ENCODE measurements around the gene C2orf80. TPM values are rescaled to one million over a fixed set of nuclear protein-coding genes. Genes with fewer than 3 reads are reported as not detected.
"Not testable (repeated sequence)": the region's sequence is repeated elsewhere in the genome, so short reads cannot be mapped to it uniquely, and the experiment has no call there.

C2orf80 gene
- total RNA-seq, 2 donors from 2014 or later: 0.55 TPM; not detected in 1

DNA sequence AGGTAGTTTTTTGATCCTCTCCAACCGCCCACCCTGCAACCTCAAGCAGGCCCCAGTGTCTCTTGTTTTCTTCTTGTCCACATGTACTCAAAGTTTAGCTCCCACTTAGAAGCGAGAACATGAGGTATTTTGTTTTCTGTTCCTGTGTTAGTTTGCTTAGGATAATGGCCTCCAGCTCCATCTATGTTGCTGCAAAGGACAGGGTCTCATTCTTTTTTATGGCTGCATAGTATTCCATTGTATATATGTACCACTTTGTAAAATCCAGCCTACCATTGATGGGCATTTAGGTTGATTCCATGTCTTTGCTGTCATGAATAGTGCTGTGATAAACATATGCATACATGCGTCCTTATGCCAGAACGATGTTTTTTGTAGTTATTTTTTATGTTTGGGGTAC, 62.7 kb downstream of the C2orf80 start:
- no peaks in the 10 kb centered on the region for H3K36me3 Mint-ChIP-seq (ENCODE audit: low read depth)
- TF ChIP-seq, protein P1, sequence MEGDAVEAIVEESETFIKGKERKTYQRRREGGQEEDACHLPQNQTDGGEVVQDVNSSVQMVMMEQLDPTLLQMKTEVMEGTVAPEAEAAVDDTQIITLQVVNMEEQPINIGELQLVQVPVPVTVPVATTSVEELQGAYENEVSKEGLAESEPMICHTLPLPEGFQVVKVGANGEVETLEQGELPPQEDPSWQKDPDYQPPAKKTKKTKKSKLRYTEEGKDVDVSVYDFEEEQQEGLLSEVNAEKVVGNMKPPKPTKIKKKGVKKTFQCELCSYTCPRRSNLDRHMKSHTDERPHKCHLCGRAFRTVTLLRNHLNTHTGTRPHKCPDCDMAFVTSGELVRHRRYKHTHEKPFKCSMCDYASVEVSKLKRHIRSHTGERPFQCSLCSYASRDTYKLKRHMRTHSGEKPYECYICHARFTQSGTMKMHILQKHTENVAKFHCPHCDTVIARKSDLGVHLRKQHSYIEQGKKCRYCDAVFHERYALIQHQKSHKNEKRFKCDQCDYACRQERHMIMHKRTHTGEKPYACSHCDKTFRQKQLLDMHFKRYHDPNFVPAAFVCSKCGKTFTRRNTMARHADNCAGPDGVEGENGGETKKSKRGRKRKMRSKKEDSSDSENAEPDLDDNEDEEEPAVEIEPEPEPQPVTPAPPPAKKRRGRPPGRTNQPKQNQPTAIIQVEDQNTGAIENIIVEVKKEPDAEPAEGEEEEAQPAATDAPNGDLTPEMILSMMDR (conservative IDR thresholded peaks at IDR 0.05): no peak
- peaks cover 13% of the 10 kb centered on the region for H3K4me1 Mint-ChIP-seq
- Histone ChIP-seq H3K4me3 (ENCODE audit: low read length) (no peak overlapping the region), H3K27me3 (ENCODE audit: control insufficient read depth, insufficient read depth, low read length, poor library complexity, severe bottlenecking) (no peaks in the 10 kb centered on the region), H3K4me1 (ENCODE audit: control insufficient read depth, insufficient read depth, low read length) (no peaks in the 10 kb centered on the region), H3K9me3 (ENCODE audit: control insufficient read depth, low read length) (no peaks in the 10 kb centered on the region), H3K36me3 (ENCODE audit: control insufficient read depth, insufficient read depth, low read length) (no peaks in the 10 kb centered on the region), H3K27ac (ENCODE audit: low read depth, low read length) (no peak overlapping the region), H3K9ac (ENCODE audit: extremely low read depth, low read length, poor library complexity, severe bottlenecking) (no peak overlapping the region)
- no peak for DNase-seq
- 92 to 96% methylated on average over 2 to 4 of the region's 4 CpGs for WGBS, 2 experiments (ENCODE audit: insufficient coverage in 1 of 2, insufficient read length in 1 of 2)
- no peaks in the 10 kb centered on the region for H3K27me3 Mint-ChIP-seq (ENCODE audit: insufficient read depth)
- no peak overlapping the region for H3K27ac Mint-ChIP-seq
- no peaks in the 10 kb centered on the region for H3K9me3 Mint-ChIP-seq
- no peak overlapping the region for H3K4me3 Mint-ChIP-seq

DNA sequence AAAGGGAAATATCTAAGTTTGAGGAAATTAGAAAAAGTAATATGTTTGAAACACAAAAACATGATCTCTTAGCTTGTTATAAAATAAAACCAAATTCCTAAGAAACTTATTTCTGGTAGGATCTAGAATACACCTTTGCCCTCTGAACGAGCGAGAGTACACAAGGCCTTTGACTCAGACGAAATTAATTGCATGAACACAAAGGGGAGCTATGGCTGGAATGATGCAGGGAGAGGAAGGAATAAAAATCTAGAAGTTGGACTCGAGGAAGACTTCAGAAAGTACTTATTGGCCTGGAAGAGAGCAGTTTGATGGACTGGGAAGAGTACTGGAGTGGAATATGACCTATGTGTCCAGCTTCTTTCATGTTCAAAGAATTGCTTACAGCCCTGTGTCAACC, 64.6 kb downstream of the C2orf80 start:
- Histone ChIP-seq H3K27ac (ENCODE audit: low read depth, low read length) (no peak overlapping the region), H3K9me3 (ENCODE audit: control insufficient read depth, low read length) (no peaks in the 10 kb centered on the region), H3K27me3 (ENCODE audit: control insufficient read depth, insufficient read depth, low read length, poor library complexity, severe bottlenecking) (no peaks in the 10 kb centered on the region), H3K4me1 (ENCODE audit: control insufficient read depth, insufficient read depth, low read length) (no peaks in the 10 kb centered on the region), H3K9ac (ENCODE audit: extremely low read depth, low read length, poor library complexity, severe bottlenecking) (no peak overlapping the region), H3K36me3 (ENCODE audit: control insufficient read depth, insufficient read depth, low read length) (no peaks in the 10 kb centered on the region), H3K4me3 (ENCODE audit: low read length) (no peak overlapping the region)
- peaks cover 7% of the 10 kb centered on the region for H3K4me1 Mint-ChIP-seq
- H3K27me3 Mint-ChIP-seq (ENCODE audit: insufficient read depth): no peaks in the 10 kb centered on the region
- no peaks in the 10 kb centered on the region for H3K9me3 Mint-ChIP-seq
- no peak overlapping the region for H3K4me3 Mint-ChIP-seq
- no peaks in the 10 kb centered on the region for H3K36me3 Mint-ChIP-seq (ENCODE audit: low read depth)
- no peak for DNase-seq
- WGBS, 2 experiments (ENCODE audit: insufficient coverage in 1 of 2, insufficient read length in 1 of 2): 92 to 93% methylated on average over 4 of the region's 4 CpGs
- H3K27ac Mint-ChIP-seq: no peak overlapping the region
- TF ChIP-seq, protein P1 (conservative IDR thresholded peaks at IDR 0.05): no peak

DNA sequence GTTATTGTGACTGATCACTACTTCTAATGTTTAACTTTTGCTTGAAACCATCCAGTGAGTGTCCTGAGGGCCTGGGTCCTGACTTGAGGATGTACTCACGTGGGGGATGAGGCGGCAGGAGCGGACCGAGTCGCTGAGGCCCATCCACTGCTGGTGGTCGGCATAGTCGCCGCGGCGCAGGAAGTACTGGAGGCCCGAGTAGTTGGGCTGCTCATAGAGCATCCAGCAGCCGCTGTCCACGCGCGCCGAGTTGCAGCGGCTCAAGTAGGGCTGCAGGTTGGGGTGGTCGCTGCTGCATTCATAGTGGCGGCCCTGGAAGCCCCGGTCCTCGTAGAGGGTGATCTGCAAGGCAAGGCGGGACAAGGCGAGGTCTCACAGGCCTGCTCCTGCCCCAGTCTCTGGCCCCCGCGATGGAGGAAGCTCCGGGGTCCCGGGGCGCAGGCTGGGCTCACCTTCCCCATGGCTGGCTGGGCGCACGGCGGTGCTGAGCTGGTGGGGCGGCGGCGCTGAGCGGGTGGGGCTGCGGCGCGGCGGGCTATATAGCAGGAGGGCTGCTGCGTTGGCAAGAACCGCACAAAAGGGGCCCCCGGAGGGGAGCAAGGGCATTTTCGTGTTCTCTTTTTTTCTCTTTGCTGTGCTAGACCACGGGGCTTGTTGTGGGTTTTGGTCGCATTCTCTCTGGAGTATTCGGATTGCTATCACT, 65.7 kb downstream of the C2orf80 start, which contains the start of gene CRYGD:
CRYGD (minus strand) TSS at position 512 of the 703 bp plus-strand sequence; CDS start at position 461, 51 bp downstream.
- not testable (repeated sequence) for H3K4me1 Mint-ChIP-seq; H3K36me3 ChIP-seq (ENCODE audit: control insufficient read depth, insufficient read depth, low read length); H3K27me3 ChIP-seq (ENCODE audit: control insufficient read depth, insufficient read depth, low read length, poor library complexity, severe bottlenecking); H3K36me3 Mint-ChIP-seq (ENCODE audit: low read depth); H3K4me1 ChIP-seq (ENCODE audit: control insufficient read depth, insufficient read depth, low read length); H3K9me3 Mint-ChIP-seq; H3K27ac ChIP-seq (ENCODE audit: low read depth, low read length); H3K27me3 Mint-ChIP-seq (ENCODE audit: insufficient read depth); H3K4me3 ChIP-seq (ENCODE audit: low read length); H3K9me3 ChIP-seq (ENCODE audit: control insufficient read depth, low read length); H3K27ac Mint-ChIP-seq; H3K9ac ChIP-seq (ENCODE audit: extremely low read depth, low read length, poor library complexity, severe bottlenecking)
- DNase-seq: peak; percentile 82
- H3K4me3 Mint-ChIP-seq: peak within 1 kb of the TSS; percentile 50
- 84 to 94% methylated on average over 25 to 46 of the region's 46 CpGs for WGBS, 2 experiments (ENCODE audit: insufficient coverage in 1 of 2, insufficient read length in 1 of 2)
